Body of pancreas (tissue), 4 donors: ENCODE measurements around the gene CHRM2. TPM values are rescaled to one million over a fixed set of nuclear protein-coding genes. Genes with fewer than 3 reads are reported as not detected.

Experiments used
- ATAC-seq: fragments of 150-250 bp; one replicate; pipeline ENCODE4 v1.9.1; 2016
- DNase-seq, 4 donors: peaks; one replicate each; pipeline ENCODE4 v3.0.0-alpha.2; 2019
- H3K27ac ChIP-seq, 4 donors: fragments of 200-600 bp; sonication (generic); 1 replicate in 3 of 4; 2 replicates in 1 of 4; pipeline versions ENCODE4 v1.5.1 to v1.6.1; 2016 to 2019; ENCODE audit warnings: mild to moderate bottlenecking in 1 of 4, mixed read lengths in 1 of 4, moderate library complexity in 1 of 4
- H3K27me3 ChIP-seq, 2 donors: fragments of 200-600 bp; sonication (generic); one replicate each; pipeline ENCODE4 v1.6.0; 2016; ENCODE audit warnings: mild to moderate bottlenecking in 1 of 2
- H3K36me3 ChIP-seq, 2 donors: fragments of 200-600 bp; sonication (generic); replicated peaks in 1 of 2; 2 replicates each; pipeline ENCODE4 v1.5.1; 2016; ENCODE audit warnings: low read depth in 2 of 2; ENCODE audit not compliant: insufficient read depth in 1 of 2
- H3K4me1 ChIP-seq: fragments of 200-600 bp; sonication (generic); one replicate; pipeline ENCODE4 v1.6.0; 2016
- H3K4me3 ChIP-seq, 2 donors: fragments of 200-600 bp; sonication (generic); 1 replicate in 1 of 2; 2 replicates in 1 of 2; pipeline ENCODE4 v1.5.1; 2016 to 2019
- H3K9me3 ChIP-seq, 3 donors: fragments of 200-600 bp; sonication (generic); 1 replicate in 2 of 3; 2 replicates in 1 of 3; pipeline ENCODE4 v1.5.1; 2016
- CTCF ChIP-seq, 7 experiments: fragments of 450-650 bp in 4 of 7; fragments of 200-600 bp in 3 of 7; sonication (generic) in 3 of 7; IDR thresholded peaks; one replicate each; pipeline ENCODE4 v1.5.1; 2016 to 2019; ENCODE audit warnings: antibody characterized with exemption in 7 of 7
- POLR2A ChIP-seq, 3 donors: fragments of 450-650 bp; IDR thresholded peaks; one replicate each; pipeline ENCODE4 v1.6.1; 2016; ENCODE audit warnings: antibody characterized with exemption in 3 of 3, mild to moderate bottlenecking in 2 of 3
- WGBS, 2 donors: methylation state at CpG; one replicate each; pipeline ENCODE4 v1.1.5; 2017; 5-methylcytosine and 5-hydroxymethylcytosine counted together
- intact Hi-C: fragments of 100-400 bp; cut with DNase I; formaldehyde crosslinking; loops from one replicate; pipeline ENCODE4 v1.15.1; 2023
- microRNA counts, 2 donors: library from miRNA; unstranded; fragments of <30 nt; microRNA quantifications; one replicate each; lab custom pipeline; 2017
- microRNA-seq, 2 donors: library from miRNA; unstranded; fragments of <30 nt; microRNA quantifications; one replicate each; pipeline ENCODE4, GENCODE V29; 2016; ENCODE audit warnings: borderline number of aligned reads in 2 of 2, borderline replicate concordance in 2 of 2
- small RNA-seq: library from RNA; depleted of rRNA; stranded (forward); fragments of <200 nt; gene quantifications from one replicate; pipeline ENCODE3, GENCODE V24; 2016
- total RNA-seq, 2 donors: library from RNA; depleted of rRNA; stranded (reverse); fragments of >200 nt; gene quantifications; one replicate each; pipeline ENCODE4 v1.1.0, GENCODE V29; 2016

The CHRM2 gene
- total RNA-seq, 2 donors from 2014 or later, result not detected

DNA sequence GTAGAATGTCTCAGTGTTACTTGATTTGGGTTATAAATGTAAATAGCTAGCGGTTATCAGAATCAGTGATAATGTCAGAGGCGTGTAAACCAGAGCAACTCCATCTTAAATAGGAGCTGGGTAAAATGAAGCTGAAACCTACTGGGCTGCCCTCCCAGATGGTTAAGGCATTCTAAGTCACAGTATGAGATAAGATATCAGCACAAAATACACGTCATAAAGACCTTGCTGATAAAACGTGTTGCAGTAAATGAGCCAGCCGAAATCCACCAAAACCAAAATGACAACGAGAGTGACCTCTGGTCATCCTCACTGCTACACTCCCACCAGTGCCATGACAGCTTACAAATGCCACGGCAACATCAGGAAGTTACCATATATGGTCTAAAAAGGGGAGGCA lies 172.3 kb downstream of the CHRM2 start:
- Histone ChIP-seq H3K4me1 (peaks cover 7% of the 10 kb centered on the region), H3K4me3 (no peak overlapping the region), H3K9me3 (no peaks in the 10 kb centered on the region), H3K27ac (no peak overlapping the region), H3K36me3 (no peaks in the 10 kb centered on the region), H3K27me3 (no peaks in the 10 kb centered on the region)
- WGBS, 2 donors, result 35 to 47% methylated on average over 7 of the region's 7 CpGs
- intact Hi-C loops, result no loop called here
- no peak for ATAC-seq
- TF ChIP-seq POLR2A (IDR thresholded peaks at IDR 0.05) (no peak), CTCF (IDR thresholded peaks at IDR 0.05) (no peak)
- DNase-seq, result no peak

- no peak for DNase-seq
- Histone ChIP-seq H3K9me3 (no peaks in the 10 kb centered on the region), H3K4me1 (no peaks in the 10 kb centered on the region), H3K27me3 (no peaks in the 10 kb centered on the region), H3K27ac (no peak overlapping the region), H3K36me3 (no peaks in the 10 kb centered on the region), H3K4me3 (no peak overlapping the region)
- no peak for ATAC-seq
- 72 to 75% methylated on average over 3 of the region's 3 CpGs for WGBS, 2 donors
- intact Hi-C loops, result no loop called here
- TF ChIP-seq CTCF (IDR thresholded peaks at IDR 0.05) (no peak), POLR2A (IDR thresholded peaks at IDR 0.05) (no peak)
These were observed 177.1 kb downstream of the CHRM2 start for GRCh38 chr7:137045573-137045972.

- no peaks in the 10 kb centered on the region for H3K9me3 ChIP-seq
- TF ChIP-seq CTCF (IDR thresholded peaks at IDR 0.05), result no peak
- H3K4me1 ChIP-seq, result no peaks in the 10 kb centered on the region
- intact Hi-C loops, result no loop called here
- H3K27ac ChIP-seq, result no peak overlapping the region
- ATAC-seq (no peak), DNase-seq (no peak)
- no peaks in the 10 kb centered on the region for H3K36me3 ChIP-seq
- no peaks in the 10 kb centered on the region for H3K27me3 ChIP-seq
- 59 to 70% methylated on average over 7 to 8 of the region's 8 CpGs for WGBS, 2 donors
- H3K4me3 ChIP-seq, result no peak overlapping the region
These were observed 201.0 kb downstream of the CHRM2 start for GRCh38 chr7:137069249-137069963.

MicroRNAs encoded within 50 kb of the gene (microRNA counts, 767-probe panel; counts per million panel counts)
- microRNA hsa-miR-490-3p (lab: Ali Mortazavi, UCI) (0 to 736 counts per million in 2 donors), microRNA hsa-miR-490-5p (lab: Ali Mortazavi, UCI) (0 to 736 counts per million in 2 donors)

Small RNA genes within 50 kb of the gene (microRNA-seq; reads per million reads assigned to microRNA genes)
- gene MIR490, result 2.8 to 4.0 reads per million in 2 donors

Small RNA genes within 50 kb of the gene (small RNA-seq; reads per million reads assigned to genes)
- gene KRT8P51 (not detected), gene MIR490 (not detected)
